BJ (cell line): ENCODE measurements around the gene P3H2. TPM values are rescaled to one million over a fixed set of nuclear protein-coding genes. Genes with fewer than 3 reads are reported as not detected.
"Not testable (repeated sequence)": the region's sequence is repeated elsewhere in the genome, so short reads cannot be mapped to it uniquely, and the experiment has no call there.

Experiments
- CTCF ChIA-PET: fragments of 350-600 bp; formaldehyde crosslinking; extraction: SDS; loops from one replicate; lab custom pipeline; 2021; ENCODE audit warnings: antibody characterized with exemption, inconsistent platforms; lab: Yijun Ruan, JAX
- POLR2A ChIA-PET: fragments of 300-600 bp; sonication (Branson Sonifier 250); formaldehyde crosslinking; extraction: SDS; loops from one replicate; lab custom pipeline; 2021; ENCODE audit warnings: antibody characterized with exemption; lab: Charles Lee
- DNase-seq: peaks from one replicate; pipeline ENCODE4 v3.0.0-alpha.2; 2011; ENCODE audit warnings: low read depth
- H3K27me3 ChIP-seq: 2 replicates; pipeline ENCODE4 v1.6.0; 2011; ENCODE audit warnings: low read length; ENCODE audit not compliant: control insufficient read depth, insufficient read depth
- H3K36me3 ChIP-seq: 2 replicates; pipeline ENCODE4 v1.5.1; 2011; ENCODE audit warnings: low read length; ENCODE audit not compliant: control insufficient read depth, insufficient read depth
- H3K4me3 ChIP-seq: 2 replicates; pipeline ENCODE4 v1.5.1; 2011; ENCODE audit warnings: low read depth, mild to moderate bottlenecking, control low read depth, low read length
- CTCF ChIP-seq: IDR thresholded peaks from 2 replicates; pipeline ENCODE4 v1.5.1; 2011; ENCODE audit warnings: low read depth, mild to moderate bottlenecking, control low read depth, inconsistent platforms, low read length, moderate library complexity; ENCODE audit not compliant: insufficient read depth
- polyA plus RNA-seq: library from polyadenylated mRNA; depleted of rRNA; stranded (reverse); fragments of >200 nt; gene quantifications from 2 replicates; pipeline ENCODE4 v1.2.3, GENCODE V29; 2011

Gene P3H2
- polyA plus RNA-seq, 1 experiment, result 13.5 TPM

- TF ChIP-seq CTCF, result no peak
- no peak overlapping the region for H3K4me3 ChIP-seq
- no peaks in the 10 kb centered on the region for H3K27me3 ChIP-seq
- H3K36me3 ChIP-seq, result no peaks in the 10 kb centered on the region
- ChIA-PET CTCF (interaction anchor here (1.1 kb wide), 1 partner anchor 28 kb away, joined by 3 read pairs; no protein-coding TSS in a partner anchor), POLR2A (no interaction called here)
- DNase-seq, result no peak
Measured at GRCh38 chr3:190166948-190167347, 46.3 kb upstream of the P3H2 start.

DNA sequence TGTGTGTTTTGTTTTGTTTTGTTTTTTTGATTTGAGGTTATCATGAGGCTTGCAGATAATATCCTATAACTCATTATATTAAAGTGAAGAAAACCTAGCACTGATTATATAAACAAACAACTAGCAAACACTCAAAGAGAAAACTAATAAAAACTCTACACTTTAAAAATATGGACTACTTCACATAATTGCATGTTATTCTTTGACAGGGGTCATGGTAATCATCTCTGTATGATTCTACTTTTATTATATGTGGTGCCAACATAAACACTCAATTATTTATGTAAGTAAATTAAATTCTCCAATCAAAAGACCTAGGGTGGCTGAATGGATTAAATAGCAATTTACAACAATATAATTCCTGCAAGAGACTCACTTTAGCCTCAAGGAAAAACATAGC lies 44.6 kb upstream of the P3H2 start:
- DNase-seq, result no peak
- CTCF ChIA-PET, result no interaction called here
- POLR2A ChIA-PET, result no interaction called here

GRCh38 chr3:190162013-190162412 lies 41.3 kb upstream of the P3H2 start:
- H3K36me3 ChIP-seq, POLR2A ChIA-PET, H3K4me3 ChIP-seq, H3K27me3 ChIP-seq, CTCF ChIA-PET, DNase-seq: not testable (repeated sequence)

More for the DNA sequence above, 44.6 kb upstream of the P3H2 start:
- Histone ChIP-seq H3K36me3 (no peaks in the 10 kb centered on the region), H3K27me3 (no peaks in the 10 kb centered on the region), H3K4me3 (no peak overlapping the region)
- no peak for TF ChIP-seq CTCF

GRCh38 chr3:190159902-190160435 lies 39.3 kb upstream of the P3H2 start:
- Histone ChIP-seq H3K36me3 (no peaks in the 10 kb centered on the region), H3K27me3 (no peaks in the 10 kb centered on the region), H3K4me3 (no peak overlapping the region)
- CTCF ChIA-PET, result interaction anchor here (1.2 kb wide), 1 partner anchor 10 kb away, joined by 3 read pairs; no protein-coding TSS in a partner anchor
- no peak for DNase-seq
- POLR2A ChIA-PET, result no interaction called here
- TF ChIP-seq CTCF, result no peak

GRCh38 chr3:190158261-190158660 lies 37.6 kb upstream of the P3H2 start:
- no peak overlapping the region for H3K4me3 ChIP-seq
- no peak for DNase-seq
- H3K36me3 ChIP-seq, result no peaks in the 10 kb centered on the region
- POLR2A ChIA-PET, result no interaction called here
- TF ChIP-seq CTCF, result no peak
- H3K27me3 ChIP-seq, result no peaks in the 10 kb centered on the region
- CTCF ChIA-PET, result no interaction called here

GRCh38 chr3:190155752-190156151 lies 35.1 kb upstream of the P3H2 start:
- ChIA-PET CTCF (interaction anchor here (1.3 kb wide), 1 partner anchor 194 kb away, joined by 3 read pairs; no protein-coding TSS in a partner anchor), POLR2A (no interaction called here)
- Histone ChIP-seq H3K4me3 (no peak overlapping the region), H3K36me3 (no peaks in the 10 kb centered on the region), H3K27me3 (no peaks in the 10 kb centered on the region)
- DNase-seq, result no peak
- TF ChIP-seq CTCF, result no peak
